GM21737 (cell line): ENCODE results near the gene RAB1B.
"Not testable (repeated sequence)": the region's sequence is repeated elsewhere in the genome, so short reads cannot be mapped to it uniquely, and the experiment has no call there.

Source experiments
- ATAC-seq: cut with Tn5 transposase; IDR thresholded peaks from one replicate; pipeline ENCODE4 v1.9.1; 2021; ENCODE audit warnings: mild to moderate bottlenecking, moderate library complexity; ENCODE audit not compliant: unreplicated experiment

RAB1B gene

GRCh38 chr11:66317723-66318599, 49.5 kb downstream of the RAB1B start:
- no peak for ATAC-seq

DNA sequence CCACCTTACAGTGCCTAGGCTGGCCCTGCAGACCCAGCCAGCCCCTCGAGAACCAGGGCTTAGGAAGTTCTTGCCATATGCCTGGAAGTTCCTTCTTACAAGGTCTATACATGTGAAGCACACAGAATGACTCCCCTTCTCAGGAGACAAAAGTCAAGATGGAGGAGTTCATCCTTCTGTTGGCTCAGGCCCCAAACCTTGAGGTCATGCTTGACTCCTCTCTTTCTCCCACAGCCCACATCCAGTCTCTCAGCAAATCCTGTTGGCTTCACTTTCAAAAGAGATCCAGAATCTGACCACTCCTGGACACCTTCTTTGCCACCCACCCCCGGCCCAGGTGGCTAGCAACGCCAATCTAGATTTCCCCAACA, 50.1 kb downstream of the RAB1B start:
- ATAC-seq = no peak

GRCh38 chr11:66320289-66320688, 51.9 kb downstream of the RAB1B start:
- ATAC-seq = not testable (repeated sequence)

DNA sequence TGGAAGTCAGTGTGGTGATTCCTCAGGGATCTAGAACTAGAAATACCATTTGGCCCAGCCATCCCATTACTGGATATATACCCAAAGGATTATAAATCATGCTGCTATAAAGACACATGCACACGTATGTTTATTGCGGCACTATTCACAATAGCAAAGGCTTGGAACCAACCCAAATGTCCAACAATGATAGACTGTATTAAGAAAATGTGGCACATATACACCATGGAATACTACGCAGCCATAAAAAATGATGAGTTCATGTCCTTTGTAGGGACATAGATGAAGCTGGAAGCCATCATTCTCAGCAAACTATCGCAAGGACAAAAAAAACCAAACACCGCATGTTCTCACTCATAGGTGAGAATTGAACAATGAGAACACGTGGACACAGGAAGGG, 52.3 kb downstream of the RAB1B start:
- ATAC-seq = not testable (repeated sequence)

DNA sequence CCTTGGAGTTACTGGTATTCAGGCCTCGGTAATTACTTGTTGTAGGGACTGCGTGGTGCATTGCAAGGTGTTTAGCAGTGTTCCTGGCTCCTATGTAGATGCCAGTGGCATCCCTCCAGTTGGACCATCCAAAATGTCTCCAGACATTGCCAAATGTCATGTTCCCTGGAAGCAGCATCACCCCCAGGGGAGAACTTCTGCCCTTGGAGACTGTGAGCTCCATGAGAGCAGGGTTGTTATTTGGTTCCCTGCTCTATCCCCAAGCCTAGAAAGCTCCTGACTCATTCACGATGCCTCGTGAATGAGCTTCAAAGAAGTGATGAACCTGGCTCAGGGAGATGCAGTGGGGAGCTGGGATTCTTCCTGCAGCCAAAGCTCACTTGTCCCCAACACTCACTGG, 53.2 kb downstream of the RAB1B start:
- no peak for ATAC-seq

DNA sequence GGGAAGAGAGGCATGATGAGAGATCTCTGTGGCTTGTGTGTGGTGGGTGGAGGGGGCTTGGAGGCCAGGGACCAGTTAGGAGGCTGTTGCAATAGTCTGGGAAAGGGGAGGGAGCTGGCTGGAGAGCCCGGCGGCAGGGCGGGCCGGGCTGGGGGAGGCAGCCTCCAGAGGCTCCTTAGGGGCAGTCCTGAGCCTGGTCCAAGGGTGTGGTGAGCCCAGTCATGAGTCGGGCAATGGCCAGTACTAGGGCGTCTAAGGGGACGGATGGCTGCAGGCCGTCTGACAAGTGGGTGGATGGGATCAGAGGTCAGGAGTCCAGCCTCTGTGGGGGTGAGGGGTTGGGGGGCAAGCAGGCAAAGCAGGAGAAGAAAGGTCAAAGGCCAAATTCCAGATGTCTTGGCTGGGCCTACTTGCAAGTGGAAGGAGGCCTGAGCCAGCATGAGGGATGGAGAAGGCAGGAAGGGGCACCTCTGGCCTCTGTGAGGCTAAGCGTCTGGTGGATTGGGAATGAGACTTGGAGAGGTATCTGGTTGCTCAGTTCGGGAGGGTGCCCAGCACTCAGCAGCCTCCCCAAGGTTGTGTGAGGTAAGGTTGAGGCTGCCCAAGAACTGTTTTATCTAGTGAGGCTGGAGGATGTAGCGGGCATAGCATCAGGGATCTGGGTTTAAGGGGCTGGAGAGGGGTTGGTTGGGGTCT, 54.4 kb downstream of the RAB1B start:
- no peak for ATAC-seq

- ATAC-seq = no peak
Observed at GRCh38 chr11:66323684-66324083, 55.2 kb downstream of the RAB1B start.

- ATAC-seq = no peak
Observed at GRCh38 chr11:66324664-66325063, 56.2 kb downstream of the RAB1B start.

- ATAC-seq = no peak
Observed at GRCh38 chr11:66325263-66325671, 56.8 kb downstream of the RAB1B start.

DNA sequence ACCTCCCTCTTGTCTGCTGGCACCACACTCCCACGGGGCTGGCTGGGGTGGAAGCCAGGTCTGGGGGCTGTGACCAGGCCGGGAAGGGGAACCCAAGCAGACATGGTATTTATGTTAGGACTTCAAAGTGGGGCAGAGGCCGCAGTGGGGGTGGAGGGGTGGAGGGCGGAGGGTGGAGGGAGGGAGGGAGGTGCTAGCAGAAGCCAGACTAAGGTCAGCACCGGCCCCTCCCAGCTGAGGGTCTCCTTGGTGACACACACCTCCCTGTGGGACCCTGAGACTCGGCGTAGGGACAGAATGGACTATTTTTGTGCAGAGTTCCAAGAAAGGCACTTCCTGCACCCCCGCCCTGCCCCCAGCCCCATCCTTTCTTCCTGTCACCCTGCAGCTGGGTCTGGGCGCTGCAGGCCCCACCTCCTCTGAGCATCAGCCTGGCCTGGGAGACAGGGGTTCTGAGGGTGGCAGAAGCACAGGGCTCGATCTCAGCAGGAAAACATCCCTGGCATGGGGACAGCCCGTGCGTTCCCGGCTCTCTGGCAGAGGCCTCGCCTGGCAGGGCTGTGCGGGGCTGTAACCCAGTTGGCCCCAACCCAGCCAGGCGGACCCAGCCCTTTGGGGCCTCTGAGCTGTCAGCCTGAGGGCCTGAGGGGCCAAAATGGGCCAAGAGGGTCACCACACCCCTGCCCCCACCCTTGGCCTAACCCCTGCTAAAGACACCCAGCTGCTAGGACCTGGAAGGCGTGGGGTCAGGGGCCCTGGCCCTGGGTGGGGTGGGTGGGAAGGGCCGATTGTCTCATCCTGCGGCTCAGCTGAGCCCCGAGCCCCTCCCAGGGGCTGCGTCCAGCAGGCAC, 58.0 kb downstream of the RAB1B start:
- ATAC-seq = no peak
